ENCODE results near the gene QPRT. TPM values are rescaled to one million over a fixed set of nuclear protein-coding genes. Genes with fewer than 3 reads are reported as not detected.

Gene QPRT
- total and polyA plus RNA-seq, 4 donors: 15.8 to 52.0 (median 39.8) TPM

- Histone ChIP-seq H3K27me3 (ENCODE audit: control insufficient read depth, insufficient read depth, low read length) (no peaks in the 10 kb centered on the region), H3K36me3 (ENCODE audit: control insufficient read depth, insufficient read depth, low read length) (no peaks in the 10 kb centered on the region), H3K4me3 (ENCODE audit: low read depth, low read length) (no peak overlapping the region), H3K9me3 (ENCODE audit: control insufficient read depth, insufficient read depth, low read length) (no peaks in the 10 kb centered on the region), H3K27ac (ENCODE audit: low read depth, low read length) (no peak overlapping the region), H3K4me1 (ENCODE audit: control insufficient read depth, insufficient read depth, low read length) (peaks cover 27% of the 10 kb centered on the region)
- WGBS (ENCODE audit: insufficient coverage): 100% methylated on average over 1 of the region's 3 CpGs
- no peak for DNase-seq (ENCODE audit: low read depth in 4 of 6, low spot score in 6 of 6)
Measured at GRCh38 chr16:29668267-29668666, 10.7 kb upstream of the QPRT start.

GRCh38 chr16:29673501-29673900, 5.5 kb upstream of the QPRT start:
- peaks cover 10% of the 10 kb centered on the region for H3K4me1 ChIP-seq (ENCODE audit: control insufficient read depth, insufficient read depth, low read length)
- H3K4me3 ChIP-seq (ENCODE audit: low read depth, low read length): no peak overlapping the region
- 94% methylated on average over 5 of the region's 6 CpGs for WGBS (ENCODE audit: insufficient coverage)
- no peak for DNase-seq (ENCODE audit: low read depth in 4 of 6, low spot score in 6 of 6)
- no peaks in the 10 kb centered on the region for H3K27me3 ChIP-seq (ENCODE audit: control insufficient read depth, insufficient read depth, low read length)
- no peak overlapping the region for H3K27ac ChIP-seq (ENCODE audit: low read depth, low read length)
- no peaks in the 10 kb centered on the region for H3K9me3 ChIP-seq (ENCODE audit: control insufficient read depth, insufficient read depth, low read length)
- H3K36me3 ChIP-seq (ENCODE audit: control insufficient read depth, insufficient read depth, low read length): no peaks in the 10 kb centered on the region

GRCh38 chr16:29674188-29674587, 4.8 kb upstream of the QPRT start:
- Histone ChIP-seq H3K4me1 (ENCODE audit: control insufficient read depth, insufficient read depth, low read length) (peaks cover 17% of the 10 kb centered on the region), H3K27me3 (ENCODE audit: control insufficient read depth, insufficient read depth, low read length) (no peaks in the 10 kb centered on the region), H3K4me3 (ENCODE audit: low read depth, low read length) (no peak overlapping the region), H3K27ac (ENCODE audit: low read depth, low read length) (peak overlapping the region; percentile 67), H3K36me3 (ENCODE audit: control insufficient read depth, insufficient read depth, low read length) (no peaks in the 10 kb centered on the region), H3K9me3 (ENCODE audit: control insufficient read depth, insufficient read depth, low read length) (no peaks in the 10 kb centered on the region)
- 24% methylated on average over 8 of the region's 13 CpGs for WGBS (ENCODE audit: insufficient coverage)
- peak; percentile 75 to 95 (median 78) for DNase-seq (ENCODE audit: low read depth in 4 of 6, low spot score in 6 of 6)

- peak in 3 of 6 donors; percentile 33 to 82 (median 50) for DNase-seq (ENCODE audit: low read depth in 4 of 6, low spot score in 6 of 6)
Measured at GRCh38 chr16:29675811-29676643, 3.0 kb upstream of the QPRT start.

GRCh38 chr16:29676989-29677785, 1.8 kb upstream of the QPRT start:
- H3K27ac ChIP-seq (ENCODE audit: low read depth, low read length): no peak overlapping the region
- H3K4me1 ChIP-seq (ENCODE audit: control insufficient read depth, insufficient read depth, low read length): peaks cover 32% of the 10 kb centered on the region
- H3K36me3 ChIP-seq (ENCODE audit: control insufficient read depth, insufficient read depth, low read length): no peaks in the 10 kb centered on the region
- H3K27me3 ChIP-seq (ENCODE audit: control insufficient read depth, insufficient read depth, low read length): no peaks in the 10 kb centered on the region
- WGBS (ENCODE audit: insufficient coverage): 91% methylated on average over 17 of the region's 23 CpGs
- H3K4me3 ChIP-seq (ENCODE audit: low read depth, low read length): no peak overlapping the region
- no peak for DNase-seq (ENCODE audit: low read depth in 4 of 6, low spot score in 6 of 6)
- H3K9me3 ChIP-seq (ENCODE audit: control insufficient read depth, insufficient read depth, low read length): no peaks in the 10 kb centered on the region

More at GRCh38 chr16:29675811-29676643, 3.0 kb upstream of the QPRT start:
- Histone ChIP-seq H3K9me3 (ENCODE audit: control insufficient read depth, insufficient read depth, low read length) (no peaks in the 10 kb centered on the region), H3K4me3 (ENCODE audit: low read depth, low read length) (no peak overlapping the region), H3K27me3 (ENCODE audit: control insufficient read depth, insufficient read depth, low read length) (no peaks in the 10 kb centered on the region), H3K27ac (ENCODE audit: low read depth, low read length) (no peak overlapping the region), H3K36me3 (ENCODE audit: control insufficient read depth, insufficient read depth, low read length) (no peaks in the 10 kb centered on the region), H3K4me1 (ENCODE audit: control insufficient read depth, insufficient read depth, low read length) (peaks cover 32% of the 10 kb centered on the region)
- 67% methylated on average over 1 of the region's 3 CpGs for WGBS (ENCODE audit: insufficient coverage)

- Histone ChIP-seq H3K4me3 (ENCODE audit: low read depth, low read length) (no peak overlapping the region), H3K4me1 (ENCODE audit: control insufficient read depth, insufficient read depth, low read length) (peaks cover 29% of the 10 kb centered on the region), H3K27me3 (ENCODE audit: control insufficient read depth, insufficient read depth, low read length) (no peaks in the 10 kb centered on the region), H3K9me3 (ENCODE audit: control insufficient read depth, insufficient read depth, low read length) (no peaks in the 10 kb centered on the region), H3K36me3 (ENCODE audit: control insufficient read depth, insufficient read depth, low read length) (peaks cover 7% of the 10 kb centered on the region), H3K27ac (ENCODE audit: low read depth, low read length) (no peak overlapping the region)
- DNase-seq (ENCODE audit: low read depth in 4 of 6, low spot score in 6 of 6): no peak
- WGBS (ENCODE audit: insufficient coverage): 71% methylated on average over 7 of the region's 10 CpGs
Measured at GRCh38 chr16:29680180-29680598, 1.2 kb downstream of the QPRT start.

GRCh38 chr16:29683543-29684090, 4.6 kb downstream of the QPRT start:
- no peaks in the 10 kb centered on the region for H3K9me3 ChIP-seq (ENCODE audit: control insufficient read depth, insufficient read depth, low read length)
- H3K27ac ChIP-seq (ENCODE audit: low read depth, low read length): no peak overlapping the region
- no peak overlapping the region for H3K4me3 ChIP-seq (ENCODE audit: low read depth, low read length)
- peaks cover 31% of the 10 kb centered on the region for H3K4me1 ChIP-seq (ENCODE audit: control insufficient read depth, insufficient read depth, low read length)
- H3K27me3 ChIP-seq (ENCODE audit: control insufficient read depth, insufficient read depth, low read length): no peaks in the 10 kb centered on the region
- peak in 1 of 6 donors; percentile 28 for DNase-seq (ENCODE audit: low read depth in 4 of 6, low spot score in 6 of 6)
- WGBS (ENCODE audit: insufficient coverage): 76% methylated on average over 9 of the region's 9 CpGs
- peaks cover 7% of the 10 kb centered on the region for H3K36me3 ChIP-seq (ENCODE audit: control insufficient read depth, insufficient read depth, low read length)

GRCh38 chr16:29684679-29685078, 5.7 kb downstream of the QPRT start:
- no peaks in the 10 kb centered on the region for H3K9me3 ChIP-seq (ENCODE audit: control insufficient read depth, insufficient read depth, low read length)
- peaks cover 20% of the 10 kb centered on the region for H3K4me1 ChIP-seq (ENCODE audit: control insufficient read depth, insufficient read depth, low read length)
- 80% methylated on average over 10 of the region's 10 CpGs for WGBS (ENCODE audit: insufficient coverage)
- peaks cover 7% of the 10 kb centered on the region for H3K36me3 ChIP-seq (ENCODE audit: control insufficient read depth, insufficient read depth, low read length)
- H3K27me3 ChIP-seq (ENCODE audit: control insufficient read depth, insufficient read depth, low read length): no peaks in the 10 kb centered on the region
- H3K27ac ChIP-seq (ENCODE audit: low read depth, low read length): no peak overlapping the region
- no peak for DNase-seq (ENCODE audit: low read depth in 4 of 6, low spot score in 6 of 6)
- no peak overlapping the region for H3K4me3 ChIP-seq (ENCODE audit: low read depth, low read length)

- DNase-seq (ENCODE audit: low read depth in 4 of 6, low spot score in 6 of 6): no peak
- no peak overlapping the region for H3K4me3 ChIP-seq (ENCODE audit: low read depth, low read length)
- H3K4me1 ChIP-seq (ENCODE audit: control insufficient read depth, insufficient read depth, low read length): peaks cover 10% of the 10 kb centered on the region
- no peaks in the 10 kb centered on the region for H3K27me3 ChIP-seq (ENCODE audit: control insufficient read depth, insufficient read depth, low read length)
- 80% methylated on average over 7 of the region's 9 CpGs for WGBS (ENCODE audit: insufficient coverage)
- H3K27ac ChIP-seq (ENCODE audit: low read depth, low read length): no peak overlapping the region
- peaks cover 7% of the 10 kb centered on the region for H3K36me3 ChIP-seq (ENCODE audit: control insufficient read depth, insufficient read depth, low read length)
- H3K9me3 ChIP-seq (ENCODE audit: control insufficient read depth, insufficient read depth, low read length): no peaks in the 10 kb centered on the region
Measured at GRCh38 chr16:29686740-29687332, 7.9 kb downstream of the QPRT start.
